K562 (cell line): ENCODE data around the gene GNB5. TPM values are rescaled to one million over a fixed set of nuclear protein-coding genes. Genes with fewer than 3 reads are reported as not detected.

ENCODE experiments used
- POLR2H ChIP-seq: IDR thresholded peaks from 2 replicates; pipeline ENCODE4 v1.6.1; 2016; ENCODE audit warnings: missing genetic modification characterization, low read depth, mild to moderate bottlenecking, control low read depth, missing compliant biosample characterization, moderate library complexity
- SP2 ChIP-seq: IDR thresholded peaks from 2 replicates; pipeline ENCODE4 v1.6.1; 2011; ENCODE audit warnings: mild to moderate bottlenecking, low read depth, low read length, moderate library complexity; ENCODE audit not compliant: poor library complexity, severe bottlenecking; ENCODE audit errors: extremely low read depth
- polyA plus RNA-seq, 8 experiments: library from polyadenylated mRNA; depleted of rRNA in 4 of 8; stranded (reverse) in 5 of 8; unstranded in 3 of 8; fragments of >200 nt; fragmentation: Nextera tagmentation in 2 of 8; fragmentation: Illumina TruSeq in 1 of 8; extraction: Ambion mirVana in 2 of 8; extraction: Trizol in 1 of 8; gene quantifications; 2 replicates each; pipeline versions ENCODE4 v1.2.1 to v1.2.3, GENCODE V29; 2011 to 2014; ENCODE audit warnings: inconsistent platforms in 1 of 8, missing spikeins in 1 of 8
- total RNA-seq, 7 experiments: library from RNA; depleted of rRNA in 6 of 7; stranded (reverse); fragments of >200 nt in 6 of 7; fragmentation: Illumina TruSeq in 2 of 7; extraction: Trizol in 2 of 7; gene quantifications; 2 replicates each; pipeline versions ENCODE4 v1.2.1 to v1.2.3, GENCODE V29; 2011 to 2021; ENCODE audit warnings: low replicate concordance in 1 of 7
- TF ChIP-seq, protein P1 (sequence below), 2 experiments: IDR thresholded peaks in 1 of 2; conservative IDR thresholded peaks in 1 of 2; 2 replicates each; pipeline ENCODE4 v1.6.1; 2016; ENCODE audit warnings: low read depth in 2 of 2, mild to moderate bottlenecking in 1 of 2, missing compliant biosample characterization in 1 of 2, missing genetic modification characterization in 1 of 2, moderate library complexity in 1 of 2
- TF ChIP-seq, protein P2 (sequence below): fragments of 450-650 bp; formaldehyde crosslinking; IDR thresholded peaks from 2 replicates; pipeline ENCODE4 v1.4.0; 2020; ENCODE audit warnings: mild to moderate bottlenecking, moderate library complexity

Gene GNB5
- total and polyA plus RNA-seq, 9 of the 15 experiments (the other 6 are each of a cell fraction or from before 2014, with no cell fraction given) = 0.11 to 2.1 (median 0.77) TPM

DNA sequence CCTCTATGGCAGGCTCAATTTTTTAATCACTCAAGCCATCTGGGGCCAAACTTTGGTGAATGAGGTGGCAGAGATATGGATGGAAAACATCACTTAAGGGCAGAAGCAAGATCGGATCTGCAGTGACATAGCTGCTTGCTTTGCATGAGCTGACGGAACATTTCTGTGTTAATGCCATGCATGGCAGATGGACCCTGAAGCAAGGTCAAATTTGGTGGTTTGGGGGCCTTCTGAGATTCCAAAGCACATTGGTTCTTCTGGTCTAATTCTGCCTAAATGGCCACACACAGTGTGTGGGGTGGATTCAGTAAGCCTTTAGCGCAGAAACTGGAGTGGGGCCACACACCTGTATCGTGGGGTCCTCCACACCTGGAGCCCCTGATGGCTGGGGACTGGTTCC is 40.3 kb downstream of the GNB5 start (continued):
- TF ChIP-seq, protein P1, sequence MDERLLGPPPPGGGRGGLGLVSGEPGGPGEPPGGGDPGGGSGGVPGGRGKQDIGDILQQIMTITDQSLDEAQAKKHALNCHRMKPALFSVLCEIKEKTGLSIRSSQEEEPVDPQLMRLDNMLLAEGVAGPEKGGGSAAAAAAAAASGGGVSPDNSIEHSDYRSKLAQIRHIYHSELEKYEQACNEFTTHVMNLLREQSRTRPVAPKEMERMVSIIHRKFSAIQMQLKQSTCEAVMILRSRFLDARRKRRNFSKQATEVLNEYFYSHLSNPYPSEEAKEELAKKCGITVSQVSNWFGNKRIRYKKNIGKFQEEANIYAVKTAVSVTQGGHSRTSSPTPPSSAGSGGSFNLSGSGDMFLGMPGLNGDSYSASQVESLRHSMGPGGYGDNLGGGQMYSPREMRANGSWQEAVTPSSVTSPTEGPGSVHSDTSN (CRISPR knock-in tag; IDR thresholded peaks at IDR 0.05; ENCODE audit: low read depth) = no peak
- TF ChIP-seq, protein P1 (tag; conservative IDR thresholded peaks at IDR 0.05; ENCODE audit: low read depth) = no peak
- TF ChIP-seq POLR2H (tag) (no peak), SP2 (no peak)
- TF ChIP-seq, protein P2, sequence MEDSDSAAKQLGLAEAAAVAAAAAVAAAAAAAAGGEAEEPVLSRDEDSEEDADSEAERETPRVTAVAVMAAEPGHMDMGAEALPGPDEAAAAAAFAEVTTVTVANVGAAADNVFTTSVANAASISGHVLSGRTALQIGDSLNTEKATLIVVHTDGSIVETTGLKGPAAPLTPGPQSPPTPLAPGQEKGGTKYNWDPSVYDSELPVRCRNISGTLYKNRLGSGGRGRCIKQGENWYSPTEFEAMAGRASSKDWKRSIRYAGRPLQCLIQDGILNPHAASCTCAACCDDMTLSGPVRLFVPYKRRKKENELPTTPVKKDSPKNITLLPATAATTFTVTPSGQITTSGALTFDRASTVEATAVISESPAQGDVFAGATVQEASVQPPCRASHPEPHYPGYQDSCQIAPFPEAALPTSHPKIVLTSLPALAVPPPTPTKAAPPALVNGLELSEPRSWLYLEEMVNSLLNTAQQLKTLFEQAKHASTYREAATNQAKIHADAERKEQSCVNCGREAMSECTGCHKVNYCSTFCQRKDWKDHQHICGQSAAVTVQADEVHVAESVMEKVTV (CRISPR knock-in tag) = no peak
